ENCODE data around the gene GINS1. TPM values are rescaled to one million over a fixed set of nuclear protein-coding genes. Genes with fewer than 3 reads are reported as not detected.
"Not testable (repeated sequence)": the region's sequence is repeated elsewhere in the genome, so short reads cannot be mapped to it uniquely, and the experiment has no call there.

Gene GINS1
- total and polyA plus RNA-seq, 4 experiments from 2014 or later, result 0.62 to 1.3 (median 0.87) TPM

DNA sequence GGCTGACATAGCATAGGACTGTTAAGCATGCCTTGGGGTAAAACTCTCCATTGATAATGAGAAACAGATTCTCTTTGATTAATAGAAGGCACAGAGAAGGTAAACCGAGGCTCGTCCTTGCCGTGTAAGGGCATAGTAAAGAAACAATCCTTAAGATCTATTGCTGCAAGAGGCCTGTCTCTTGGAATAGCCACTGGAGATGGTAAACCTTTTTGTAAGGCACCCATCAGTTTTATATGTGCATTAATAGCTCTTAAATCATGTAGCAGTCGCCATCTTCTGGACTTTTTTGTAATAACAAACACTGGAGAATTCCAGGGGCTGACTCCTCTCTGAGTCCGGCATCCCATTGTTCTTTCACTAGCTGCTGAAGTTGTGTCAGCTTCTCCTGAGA, 8.4 kb upstream of the GINS1 start:
- peaks cover 2 to 30% (median 21%) of the 10 kb centered on the region in 8 donors for H3K9me3 Mint-ChIP-seq
- POLR2A ChIA-PET (ENCODE audit: partially characterized antibody), result interaction anchor here (0.9 to 1.6 kb wide), 3 partner anchors 8 to 405 kb away, joined by 3 to 7 read pairs (median 6); partner anchors contain the start of genes ABHD12 and GINS1
- DNase-seq, result peak in 4 of 5 donors; percentile 23 to 48 (median 42)
- no peak overlapping the region for H3K4me3 Mint-ChIP-seq
- H3K4me1 Mint-ChIP-seq, result no peaks in the 10 kb centered on the region
- CTCF ChIA-PET (ENCODE audit: partially characterized antibody), result interaction anchor here (0.7 to 5.5 kb wide), 24 partner anchors 9 to 1462 kb away, joined by 3 to 52 read pairs (median 5); partner anchors contain the start of gene GINS1
- no peaks in the 10 kb centered on the region for H3K9me3 ChIP-seq (ENCODE audit: control insufficient read depth in 1 of 2, low read length in 2 of 2)
- no peak overlapping the region for H3K27ac Mint-ChIP-seq
- no peak overlapping the region for H3K4me3 ChIP-seq (ENCODE audit: low read length in 2 of 2)
- no peak overlapping the region for H3K27ac ChIP-seq (ENCODE audit: low read depth, low read length)
- H3K27me3 ChIP-seq (ENCODE audit: insufficient read depth, low read length), result no peaks in the 10 kb centered on the region
- H3K4me1 ChIP-seq (ENCODE audit: insufficient read depth, low read length), result no peaks in the 10 kb centered on the region
- intact Hi-C loops (cut with micrococcal nuclease), result loop anchor here (1.0 kb wide), 3 partner anchors 89 to 405 kb away; no protein-coding TSS in a partner anchor
- H3K36me3 ChIP-seq (ENCODE audit: insufficient read depth, low read length), result no peaks in the 10 kb centered on the region
- H3K36me3 Mint-ChIP-seq, result no peaks in the 10 kb centered on the region
- no peaks in the 10 kb centered on the region for H3K27me3 Mint-ChIP-seq

DNA sequence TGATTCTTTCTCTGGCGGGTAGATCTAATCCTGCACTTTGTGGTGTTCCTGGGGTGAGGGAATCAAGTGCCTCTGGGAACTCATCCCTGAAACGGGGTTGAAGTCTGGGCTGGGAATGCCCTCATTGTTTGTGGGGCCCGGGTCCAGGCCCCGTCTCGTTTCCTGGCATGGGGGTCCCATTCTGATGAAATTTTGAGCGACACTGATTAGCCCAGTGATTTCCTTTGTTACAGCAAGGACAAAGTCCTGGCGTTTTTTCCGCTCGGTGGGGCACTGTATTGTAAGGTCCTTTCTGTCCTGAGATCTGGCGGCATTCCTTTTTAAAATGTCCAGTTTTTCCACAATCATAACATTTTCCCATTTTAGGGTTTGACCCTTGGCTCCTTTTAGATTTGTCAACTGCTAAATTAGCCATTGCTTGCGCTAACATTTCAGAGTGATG, 7.2 kb upstream of the GINS1 start:
- CTCF ChIA-PET (ENCODE audit: partially characterized antibody), result interaction anchor here (1.1 to 5.5 kb wide), 7 partner anchors 7 to 405 kb away, joined by 4 to 52 read pairs (median 17); partner anchors contain the start of gene GINS1
- H3K4me1 ChIP-seq (ENCODE audit: insufficient read depth, low read length); H3K36me3 Mint-ChIP-seq; H3K4me1 Mint-ChIP-seq; DNase-seq; H3K4me3 ChIP-seq (ENCODE audit: low read length in 2 of 2); H3K27me3 Mint-ChIP-seq; H3K36me3 ChIP-seq (ENCODE audit: insufficient read depth, low read length); H3K27ac Mint-ChIP-seq; H3K4me3 Mint-ChIP-seq; H3K27ac ChIP-seq (ENCODE audit: low read depth, low read length); H3K27me3 ChIP-seq (ENCODE audit: insufficient read depth, low read length); intact Hi-C loops (cut with micrococcal nuclease); H3K9me3 ChIP-seq (ENCODE audit: control insufficient read depth in 1 of 2, low read length in 2 of 2): not testable (repeated sequence)
- POLR2A ChIA-PET (ENCODE audit: partially characterized antibody), result interaction anchor here (1.5 to 1.6 kb wide), 2 partner anchors 7 to 9 kb away, joined by 6 to 7 read pairs; partner anchors contain the start of genes ABHD12 and GINS1
- H3K9me3 Mint-ChIP-seq, result peaks cover 3 to 33% (median 22%) of the 10 kb centered on the region in 8 donors

DNA sequence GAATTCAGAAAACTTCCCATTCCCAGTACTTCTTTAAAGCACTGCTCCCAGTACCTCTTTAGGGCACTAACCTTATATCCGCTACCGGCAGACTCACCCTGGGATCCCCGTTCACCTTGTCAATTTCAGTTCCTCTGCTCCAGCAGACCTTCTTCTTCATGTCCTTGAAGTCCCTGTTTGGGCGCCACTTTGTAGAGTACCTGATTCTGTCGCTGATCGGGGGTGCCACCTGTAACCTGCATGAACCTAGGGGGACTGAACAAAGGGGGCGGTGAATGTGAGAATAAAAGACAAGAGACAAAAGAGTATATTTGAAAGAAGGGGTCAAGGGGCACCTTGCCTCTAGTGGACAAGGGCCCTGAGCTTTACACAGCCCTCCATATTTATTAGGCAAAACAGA, 4.9 kb upstream of the GINS1 start:
- Mint-ChIP-seq H3K4me1 (peaks cover 0 to 9% (median 6%) of the 10 kb centered on the region in 4 donors), H3K36me3 (peaks cover 0 to 5% of the 10 kb centered on the region in 2 donors), H3K9me3 (peaks cover 3 to 33% (median 22%) of the 10 kb centered on the region in 8 donors), H3K27ac (no peak overlapping the region), H3K27me3 (no peaks in the 10 kb centered on the region), H3K4me3 (no peak overlapping the region)
- no peak for DNase-seq
- Histone ChIP-seq H3K36me3 (ENCODE audit: insufficient read depth, low read length) (no peaks in the 10 kb centered on the region), H3K4me1 (ENCODE audit: insufficient read depth, low read length) (no peaks in the 10 kb centered on the region), H3K9me3 (ENCODE audit: control insufficient read depth in 1 of 2, low read length in 2 of 2) (no peaks in the 10 kb centered on the region), H3K4me3 (ENCODE audit: low read length in 2 of 2) (no peak overlapping the region), H3K27me3 (ENCODE audit: insufficient read depth, low read length) (no peaks in the 10 kb centered on the region), H3K27ac (ENCODE audit: low read depth, low read length) (no peak overlapping the region)
- ChIA-PET POLR2A (ENCODE audit: partially characterized antibody) (no interaction called here), CTCF (ENCODE audit: partially characterized antibody) (interaction anchor here (2.0 kb wide), 1 partner anchor 11 kb away, joined by 5 read pairs; no protein-coding TSS in a partner anchor)
- intact Hi-C loops (cut with micrococcal nuclease), result no loop called here

DNA sequence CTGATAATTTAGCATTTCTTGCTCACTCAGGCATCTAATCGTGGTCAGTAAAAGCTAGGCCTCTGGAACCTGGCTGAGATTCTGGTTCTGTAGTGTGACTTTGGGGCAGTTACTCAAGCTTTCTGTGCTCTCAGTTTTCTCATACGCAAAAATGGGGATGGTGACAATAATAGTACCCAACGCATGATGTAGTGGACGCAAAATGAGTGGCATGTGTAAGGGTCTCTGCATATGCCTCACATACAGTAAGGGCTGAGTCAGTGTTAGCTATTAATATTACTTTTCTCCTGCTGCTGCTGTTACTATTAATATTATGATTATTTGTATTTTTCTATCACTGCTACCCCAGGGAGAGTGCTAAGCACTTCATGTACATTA, 686 bp downstream of the GINS1 start:
- peaks cover 0 to 15% (median 9%) of the 10 kb centered on the region in 8 donors for H3K9me3 Mint-ChIP-seq
- Histone ChIP-seq H3K4me3 (ENCODE audit: low read length in 2 of 2) (peak overlapping the region; percentile 46 to 81), H3K27ac (ENCODE audit: low read depth, low read length) (peak overlapping the region; percentile 52), H3K9me3 (ENCODE audit: control insufficient read depth in 1 of 2, low read length in 2 of 2) (no peaks in the 10 kb centered on the region), H3K4me1 (ENCODE audit: insufficient read depth, low read length) (peaks cover 11% of the 10 kb centered on the region), H3K36me3 (ENCODE audit: insufficient read depth, low read length) (no peaks in the 10 kb centered on the region), H3K27me3 (ENCODE audit: insufficient read depth, low read length) (no peaks in the 10 kb centered on the region)
- ChIA-PET POLR2A (ENCODE audit: partially characterized antibody) (interaction anchor here (1.3 to 3.2 kb wide), 3 partner anchors 9 to 317 kb away, joined by 6 to 16 read pairs (median 6); partner anchors contain the start of gene ABHD12), CTCF (ENCODE audit: partially characterized antibody) (interaction anchor here (1.0 to 5.6 kb wide), 3 partner anchors 11 to 1966 kb away, joined by 3 to 32 read pairs (median 3); no protein-coding TSS in a partner anchor)
- H3K27ac Mint-ChIP-seq, result peak overlapping the region in 6 of 7 donors; percentile 17 to 89 (median 79)
- peaks cover 3 to 21% (median 10%) of the 10 kb centered on the region in 4 donors for H3K4me1 Mint-ChIP-seq
- H3K27me3 Mint-ChIP-seq, result no peaks in the 10 kb centered on the region
- peaks cover 0 to 7% of the 10 kb centered on the region in 2 donors for H3K36me3 Mint-ChIP-seq
- intact Hi-C loops (cut with micrococcal nuclease), result loop anchor here (5.0 kb wide), 1 partner anchor 214 kb away; the partner anchor contains the start of gene NANP
- H3K4me3 Mint-ChIP-seq, result peak overlapping the region; percentile 90 to 97 (median 92)
- DNase-seq, result no peak

- Mint-ChIP-seq H3K27ac (peak overlapping the region in 2 of 7 donors; percentile 19 to 24), H3K9me3 (peaks cover 0 to 8% (median 3%) of the 10 kb centered on the region in 8 donors), H3K36me3 (peaks cover 0 to 7% of the 10 kb centered on the region in 2 donors), H3K4me3 (peak overlapping the region in 2 of 8 donors; percentile 19 to 34), H3K4me1 (peaks cover 3 to 21% (median 10%) of the 10 kb centered on the region in 4 donors), H3K27me3 (no peaks in the 10 kb centered on the region)
- Histone ChIP-seq H3K9me3 (ENCODE audit: control insufficient read depth in 1 of 2, low read length in 2 of 2) (no peaks in the 10 kb centered on the region), H3K27ac (ENCODE audit: low read depth, low read length) (no peak overlapping the region), H3K27me3 (ENCODE audit: insufficient read depth, low read length) (no peaks in the 10 kb centered on the region), H3K4me3 (ENCODE audit: low read length in 2 of 2) (no peak overlapping the region), H3K4me1 (ENCODE audit: insufficient read depth, low read length) (peaks cover 11% of the 10 kb centered on the region), H3K36me3 (ENCODE audit: insufficient read depth, low read length) (no peaks in the 10 kb centered on the region)
- POLR2A ChIA-PET (ENCODE audit: partially characterized antibody), result interaction anchor here (3.2 kb wide), 1 partner anchor 17 kb away, joined by 16 read pairs; the partner anchor contains the start of gene ABHD12
- DNase-seq, result no peak
- intact Hi-C loops (cut with micrococcal nuclease), result loop anchor here (5.0 kb wide), 1 partner anchor 213 kb away; the partner anchor contains the start of gene NANP
- CTCF ChIA-PET (ENCODE audit: partially characterized antibody), result interaction anchor here (1.1 to 5.6 kb wide), 2 partner anchors 12 to 1967 kb away, joined by 3 to 32 read pairs; no protein-coding TSS in a partner anchor
Measured at GRCh38 chr20:25408890-25409289, 1.4 kb downstream of the GINS1 start.

GRCh38 chr20:25418776-25419175, 11.3 kb downstream of the GINS1 start:
- H3K4me3 Mint-ChIP-seq, result no peak overlapping the region
- H3K27me3 Mint-ChIP-seq, result no peaks in the 10 kb centered on the region
- Histone ChIP-seq H3K4me3 (ENCODE audit: low read length in 2 of 2) (no peak overlapping the region), H3K27me3 (ENCODE audit: insufficient read depth, low read length) (no peaks in the 10 kb centered on the region), H3K9me3 (ENCODE audit: control insufficient read depth in 1 of 2, low read length in 2 of 2) (no peaks in the 10 kb centered on the region), H3K27ac (ENCODE audit: low read depth, low read length) (no peak overlapping the region), H3K4me1 (ENCODE audit: insufficient read depth, low read length) (no peaks in the 10 kb centered on the region), H3K36me3 (ENCODE audit: insufficient read depth, low read length) (no peaks in the 10 kb centered on the region)
- no peaks in the 10 kb centered on the region for H3K36me3 Mint-ChIP-seq
- no peaks in the 10 kb centered on the region for H3K9me3 Mint-ChIP-seq
- no peak for DNase-seq
- ChIA-PET POLR2A (ENCODE audit: partially characterized antibody) (no interaction called here), CTCF (ENCODE audit: partially characterized antibody) (no interaction called here)
- no peaks in the 10 kb centered on the region for H3K4me1 Mint-ChIP-seq
- intact Hi-C loops (cut with micrococcal nuclease), result no loop called here
- no peak overlapping the region for H3K27ac Mint-ChIP-seq

GRCh38 chr20:25421102-25421501, 13.6 kb downstream of the GINS1 start:
- intact Hi-C loops (cut with micrococcal nuclease), result no loop called here
- CTCF ChIA-PET (ENCODE audit: partially characterized antibody), result no interaction called here
- POLR2A ChIA-PET (ENCODE audit: partially characterized antibody), result no interaction called here

More at GRCh38 chr20:25421102-25421501, 13.6 kb downstream of the GINS1 start:
- no peaks in the 10 kb centered on the region for H3K27me3 Mint-ChIP-seq
- Histone ChIP-seq H3K9me3 (ENCODE audit: control insufficient read depth in 1 of 2, low read length in 2 of 2) (no peaks in the 10 kb centered on the region), H3K4me3 (ENCODE audit: low read length in 2 of 2) (no peak overlapping the region), H3K36me3 (ENCODE audit: insufficient read depth, low read length) (no peaks in the 10 kb centered on the region), H3K27ac (ENCODE audit: low read depth, low read length) (no peak overlapping the region), H3K27me3 (ENCODE audit: insufficient read depth, low read length) (no peaks in the 10 kb centered on the region), H3K4me1 (ENCODE audit: insufficient read depth, low read length) (peaks cover 3% of the 10 kb centered on the region)
- no peak overlapping the region for H3K4me3 Mint-ChIP-seq
- no peaks in the 10 kb centered on the region for H3K36me3 Mint-ChIP-seq
- DNase-seq, result no peak
- H3K4me1 Mint-ChIP-seq, result peaks cover 0 to 5% (median 1%) of the 10 kb centered on the region in 4 donors
- H3K9me3 Mint-ChIP-seq, result no peaks in the 10 kb centered on the region
- no peak overlapping the region for H3K27ac Mint-ChIP-seq

All from CD4-positive, alpha-beta memory T cell (primary cell).